Stimulated activated naive CD4-positive, alpha-beta T cell treated with Interleukin-2 at 50 U/mL for 16 hours (primary cell): Measurements from ENCODE around the gene TADA1.
"Not testable (repeated sequence)": the region's sequence is repeated elsewhere in the genome, so short reads cannot be mapped to it uniquely, and the experiment has no call there.

Source experiments
- DNase-seq: peaks from one replicate; lab custom pipeline; 2025; lab: John Stamatoyannopoulos, UW

TADA1 gene

GRCh38 chr1:166843769-166844596, 32.1 kb downstream of the TADA1 start:
- DNase-seq, result no peak

- DNase-seq, result no peak
Observed at GRCh38 chr1:166843322-166843721, 32.7 kb downstream of the TADA1 start.

GRCh38 chr1:166840309-166841274, 35.5 kb downstream of the TADA1 start:
- no peak for DNase-seq

- peak; percentile 61 for DNase-seq
Observed at GRCh38 chr1:166839600-166840308, 36.3 kb downstream of the TADA1 start.

GRCh38 chr1:166838766-166839599, 37.1 kb downstream of the TADA1 start, which contains the start of gene POGK:
Gene POGK, plus strand, starts transcription at chr1:166839475. Its CDS starts 1,482 bp downstream, at chr1:166840957.
- peak; percentile 81 for DNase-seq

GRCh38 chr1:166836733-166837132, 39.3 kb downstream of the TADA1 start:
- DNase-seq, result no peak

- not testable (repeated sequence) for DNase-seq
Observed at GRCh38 chr1:166829762-166830161, 46.3 kb downstream of the TADA1 start.

GRCh38 chr1:166827426-166827825, 48.6 kb downstream of the TADA1 start:
- DNase-seq, result no peak

- no peak for DNase-seq
Observed at GRCh38 chr1:166822385-166822784, 53.7 kb downstream of the TADA1 start.

- DNase-seq, result no peak
Observed at GRCh38 chr1:166819974-166820373, 56.1 kb downstream of the TADA1 start.

- no peak for DNase-seq
Observed at GRCh38 chr1:166814611-166815010, 61.5 kb downstream of the TADA1 start.

GRCh38 chr1:166813508-166814223, 62.4 kb downstream of the TADA1 start:
- DNase-seq, result no peak

- DNase-seq, result no peak
Observed at GRCh38 chr1:166811691-166812090, 64.4 kb downstream of the TADA1 start.

GRCh38 chr1:166808952-166809351, 67.1 kb downstream of the TADA1 start:
- no peak for DNase-seq
